Measurements from ENCODE around the gene PLEKHA1. TPM values are rescaled to one million over a fixed set of nuclear protein-coding genes. Genes with fewer than 3 reads are reported as not detected.

Gene PLEKHA1
- polyA plus RNA-seq, 1 of the 3 experiments (the other 2 are of a cell fraction): 8.4 TPM

DNA sequence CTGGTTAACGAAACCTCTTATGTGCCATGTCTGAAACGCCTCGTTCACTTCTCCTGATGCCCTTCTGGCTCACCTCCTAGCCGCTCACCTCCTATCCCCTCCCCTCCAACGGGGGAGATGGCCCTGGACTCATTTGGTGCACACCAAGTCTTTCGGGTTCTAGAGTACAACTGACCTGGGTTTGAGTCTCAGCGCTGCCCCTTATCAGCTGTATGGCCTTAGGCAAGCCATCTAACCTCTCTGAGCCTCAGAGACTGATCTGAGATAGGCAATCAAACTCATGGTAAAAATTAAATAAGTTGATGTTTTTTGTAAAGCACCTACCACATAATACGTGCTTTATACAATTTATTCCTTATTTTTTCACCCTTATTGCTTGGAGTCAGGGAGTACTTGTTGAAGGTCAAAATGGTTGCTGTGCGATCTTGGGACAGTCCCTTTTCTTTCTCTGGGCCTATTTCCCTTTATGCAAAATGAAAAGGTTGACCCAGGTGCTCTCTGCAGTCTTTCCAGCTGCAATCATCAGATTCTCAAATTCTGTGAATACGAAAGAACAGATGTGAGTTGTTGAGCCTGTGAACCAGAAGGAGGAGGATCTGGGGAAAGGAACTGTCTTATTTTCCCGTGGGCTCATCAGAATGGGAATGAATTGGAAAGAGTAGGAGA lies 31.2 kb upstream of the PLEKHA1 start:
- no peak overlapping the region for H3K4me3 ChIP-seq (ENCODE audit: low read depth in 2 of 2, low read length in 1 of 2)
- POLR2A ChIA-PET: no interaction called here
- WGBS (ENCODE audit: low lambda C conversion rate): 84% methylated on average over 11 of the region's 11 CpGs
- H3K4me1 ChIP-seq (ENCODE audit: control insufficient read depth in 1 of 2, insufficient read depth in 2 of 2, low read depth in 1 of 2, low read length in 1 of 2): no peaks in the 10 kb centered on the region
- H3K27ac ChIP-seq (ENCODE audit: low read depth in 2 of 2, low read length in 1 of 2): no peak overlapping the region
- no peaks in the 10 kb centered on the region for H3K79me2 ChIP-seq (ENCODE audit: insufficient read depth)
- H3K27me3 ChIP-seq (ENCODE audit: insufficient read depth): no peaks in the 10 kb centered on the region
- no peaks in the 10 kb centered on the region for H3F3A ChIP-seq (replicated peaks; ENCODE audit: insufficient read depth)
- TF ChIP-seq IRF3 (IDR thresholded peaks at IDR 0.05; ENCODE audit: low read depth, low read length) (no peak), JUND (IDR thresholded peaks at IDR 0.05) (no peak), SMC3 (IDR thresholded peaks at IDR 0.05; ENCODE audit: low read depth, low read length) (no peak), RFX5 (IDR thresholded peaks at IDR 0.05; ENCODE audit: low read length) (no peak), TCF12 (IDR thresholded peaks at IDR 0.05) (no peak), YY1 (IDR thresholded peaks at IDR 0.05; ENCODE audit: low read depth) (no peak), NRF1 (IDR thresholded peaks at IDR 0.05; ENCODE audit: low read depth, low read length) (no peak), CHD2 (IDR thresholded peaks at IDR 0.05; ENCODE audit: low read length, partially characterized antibody) (no peak), FOXM1 (IDR thresholded peaks at IDR 0.05; ENCODE audit: low read depth) (no peak), EP300 (IDR thresholded peaks at IDR 0.05; ENCODE audit: borderline replicate concordance in 1 of 2, low read depth in 1 of 2, low read length in 1 of 2) (no peak), MAX (IDR thresholded peaks at IDR 0.05; ENCODE audit: low read depth) (no peak), ZBTB33 (IDR thresholded peaks at IDR 0.05; ENCODE audit: borderline replicate concordance, low read depth) (no peak), ELF1 (IDR thresholded peaks at IDR 0.05) (no peak)
- TF ChIP-seq, protein P1, sequence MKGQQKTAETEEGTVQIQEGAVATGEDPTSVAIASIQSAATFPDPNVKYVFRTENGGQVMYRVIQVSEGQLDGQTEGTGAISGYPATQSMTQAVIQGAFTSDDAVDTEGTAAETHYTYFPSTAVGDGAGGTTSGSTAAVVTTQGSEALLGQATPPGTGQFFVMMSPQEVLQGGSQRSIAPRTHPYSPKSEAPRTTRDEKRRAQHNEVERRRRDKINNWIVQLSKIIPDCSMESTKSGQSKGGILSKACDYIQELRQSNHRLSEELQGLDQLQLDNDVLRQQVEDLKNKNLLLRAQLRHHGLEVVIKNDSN (IDR thresholded peaks at IDR 0.05; ENCODE audit: borderline replicate concordance, low read depth): no peak
- TF ChIP-seq, protein P2, sequence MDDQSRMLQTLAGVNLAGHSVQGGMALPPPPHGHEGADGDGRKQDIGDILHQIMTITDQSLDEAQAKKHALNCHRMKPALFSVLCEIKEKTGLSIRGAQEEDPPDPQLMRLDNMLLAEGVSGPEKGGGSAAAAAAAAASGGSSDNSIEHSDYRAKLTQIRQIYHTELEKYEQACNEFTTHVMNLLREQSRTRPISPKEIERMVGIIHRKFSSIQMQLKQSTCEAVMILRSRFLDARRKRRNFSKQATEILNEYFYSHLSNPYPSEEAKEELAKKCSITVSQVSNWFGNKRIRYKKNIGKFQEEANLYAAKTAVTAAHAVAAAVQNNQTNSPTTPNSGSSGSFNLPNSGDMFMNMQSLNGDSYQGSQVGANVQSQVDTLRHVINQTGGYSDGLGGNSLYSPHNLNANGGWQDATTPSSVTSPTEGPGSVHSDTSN (IDR thresholded peaks at IDR 0.05): no peak
- H3K9me3 ChIP-seq: no peaks in the 10 kb centered on the region
- no peaks in the 10 kb centered on the region for H3K9me2 ChIP-seq
- H3K4me2 ChIP-seq: no peak overlapping the region
- no peaks in the 10 kb centered on the region for H3K36me3 ChIP-seq (replicated peaks in 1 of 2; ENCODE audit: control insufficient read depth in 1 of 2, insufficient read depth in 2 of 2, low read length in 1 of 2)
- CTCF ChIA-PET: interaction anchor here (0.6 to 2.5 kb wide), 19 partner anchors 9 to 361 kb away, joined by 3 to 25 read pairs (median 4); partner anchors contain the start of gene HTRA1
- no peaks in the 10 kb centered on the region for H4K20me1 ChIP-seq (ENCODE audit: insufficient read depth)
- H2AFZ ChIP-seq (ENCODE audit: low read depth): no peak overlapping the region
- no peak for DNase-seq
- H3K9ac ChIP-seq: no peak overlapping the region
